ENCODE results near the gene VAMP8. TPM values are rescaled to one million over a fixed set of nuclear protein-coding genes. Genes with fewer than 3 reads are reported as not detected.

VAMP8 gene
- total RNA-seq, 1 experiment from 2014 or later, result 52.0 TPM

DNA sequence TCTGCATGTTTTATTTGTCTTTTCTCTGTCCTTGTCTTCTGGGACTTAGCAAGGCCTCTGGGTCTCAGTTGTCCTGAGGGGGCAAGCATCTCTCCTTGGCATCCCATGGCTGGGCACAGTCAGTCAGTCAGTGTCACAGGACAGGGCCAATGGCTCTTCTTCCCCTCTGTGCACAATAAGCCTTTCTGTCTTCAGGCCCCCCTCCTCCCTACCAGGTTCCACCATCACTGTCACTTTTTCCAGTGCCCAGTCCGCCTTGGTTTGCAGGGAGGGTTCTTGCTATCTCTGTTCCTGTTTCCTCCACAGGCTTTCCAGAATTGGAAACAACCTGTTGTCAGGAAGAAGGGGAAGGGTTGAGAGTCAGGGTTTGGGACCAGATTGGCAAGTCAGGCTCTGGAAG is 5.1 kb downstream of the VAMP8 start:
- 0 out of 2 replicates have a peak, but pooled peaks cover 3% of the 10 kb centered on the region for H3K36me3 Mint-ChIP-seq
- DNase-seq (ENCODE audit: low spot score), result no peak
- ATAC-seq, result no peak
- H3K9me3 Mint-ChIP-seq, result no peaks in the 10 kb centered on the region
- H3K27ac Mint-ChIP-seq, result no peak overlapping the region
- TF ChIP-seq PREB (CRISPR knock-in tag; IDR thresholded peaks at IDR 0.05; ENCODE audit: borderline replicate concordance) (no peak), NR1H2 (CRISPR knock-in tag; IDR thresholded peaks at IDR 0.05) (no peak), ESRRA (CRISPR knock-in tag; IDR thresholded peaks at IDR 0.05; ENCODE audit: borderline replicate concordance) (no peak), ZNF317 (CRISPR knock-in tag; IDR thresholded peaks at IDR 0.05; ENCODE audit: borderline replicate concordance, low read depth) (no peak), STAT6 (CRISPR knock-in tag; conservative IDR thresholded peaks at IDR 0.05; ENCODE audit: low read depth) (no peak), OVOL2 (CRISPR knock-in tag; IDR thresholded peaks at IDR 0.05; ENCODE audit: borderline replicate concordance) (no peak), NR3C1 (CRISPR knock-in tag; conservative IDR thresholded peaks at IDR 0.05; ENCODE audit: low read depth) (no peak), IRF2 (CRISPR knock-in tag; IDR thresholded peaks at IDR 0.05; ENCODE audit: borderline replicate concordance, low read depth) (no peak)
- no peak overlapping the region for H3K4me3 Mint-ChIP-seq
- ChIA-PET POLR2A (no interaction called here), CTCF (no interaction called here)
- H3K27me3 Mint-ChIP-seq (ENCODE audit: low read depth), result peaks cover 36% of the 10 kb centered on the region
- peaks cover 38% of the 10 kb centered on the region for H3K4me1 Mint-ChIP-seq

DNA sequence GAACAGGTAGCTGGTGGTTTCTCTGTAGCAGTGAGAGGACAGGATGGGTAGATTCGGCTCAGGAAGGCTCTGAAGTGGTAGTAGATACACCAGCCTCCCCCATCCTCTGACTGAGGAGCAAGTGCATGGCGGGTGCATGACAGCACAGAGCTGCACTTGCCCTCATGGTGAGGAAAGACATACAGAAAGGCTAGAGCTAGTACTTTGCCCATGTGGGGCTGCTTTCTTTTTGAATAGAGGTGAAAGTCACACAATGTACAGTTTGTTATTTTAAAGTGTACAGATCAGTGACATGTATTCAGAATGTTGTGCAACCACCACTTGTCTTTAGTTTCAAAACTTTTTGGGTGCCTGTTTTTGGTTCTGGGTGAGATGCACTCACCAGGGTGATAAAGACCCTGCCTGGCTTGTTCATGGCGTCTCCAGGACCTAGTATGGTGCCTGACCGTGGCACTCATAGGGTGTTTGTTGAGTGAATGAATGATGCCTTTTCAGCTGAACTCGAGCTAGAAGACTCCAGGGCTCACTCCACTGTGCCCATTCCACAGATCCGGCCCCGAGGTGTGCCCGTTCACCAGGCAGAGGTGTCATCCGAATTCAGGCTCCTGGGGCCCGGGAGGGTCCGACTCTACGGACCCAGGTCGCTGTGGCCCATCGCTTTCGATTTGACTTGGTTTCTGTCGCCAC is 6.4 kb downstream of the VAMP8 start:
- Mint-ChIP-seq H3K4me1 (peaks cover 25% of the 10 kb centered on the region), H3K4me3 (peak overlapping the region; percentile 65), H3K27me3 (ENCODE audit: low read depth) (peaks cover 40% of the 10 kb centered on the region), H3K36me3 (0 out of 2 replicates have a peak, but pooled peaks cover 3% of the 10 kb centered on the region), H3K27ac (no peak overlapping the region), H3K9me3 (no peaks in the 10 kb centered on the region)
- POLR2A ChIA-PET, result no interaction called here
- CTCF ChIA-PET, result no interaction called here
- ATAC-seq (no peak), DNase-seq (ENCODE audit: low spot score) (no peak)
- TF ChIP-seq CBFB (CRISPR knock-in tag; IDR thresholded peaks at IDR 0.05; ENCODE audit: low read depth) (no peak), ZBTB21 (CRISPR knock-in tag; IDR thresholded peaks at IDR 0.05; ENCODE audit: borderline replicate concordance) (no peak), FOXP1 (CRISPR knock-in tag; IDR thresholded peaks at IDR 0.05; ENCODE audit: borderline replicate concordance) (no peak), GRHL2 (CRISPR knock-in tag; IDR thresholded peaks at IDR 0.05; ENCODE audit: insufficient replicate concordance, severe bottlenecking) (no peak), NFATC4 (CRISPR knock-in tag; IDR thresholded peaks at IDR 0.05) (no peak), ZNF263 (CRISPR knock-in tag; IDR thresholded peaks at IDR 0.05; ENCODE audit: low read depth) (no peak), AFF4 (CRISPR knock-in tag; IDR thresholded peaks at IDR 0.05; ENCODE audit: borderline replicate concordance) (no peak), CREM (CRISPR knock-in tag; IDR thresholded peaks at IDR 0.05) (no peak), SOX15 (CRISPR knock-in tag; IDR thresholded peaks at IDR 0.05) (no peak), FOXK1 (CRISPR knock-in tag; IDR thresholded peaks at IDR 0.05) (no peak), TCF7 (CRISPR knock-in tag; IDR thresholded peaks at IDR 0.05; ENCODE audit: low read depth) (no peak), ELF4 (CRISPR knock-in tag; IDR thresholded peaks at IDR 0.05; ENCODE audit: low read depth) (no peak), RORB (CRISPR knock-in tag; IDR thresholded peaks at IDR 0.05) (no peak), ZNF425 (CRISPR knock-in tag; conservative IDR thresholded peaks at IDR 0.05) (no peak)
- TF ChIP-seq, protein P1, sequence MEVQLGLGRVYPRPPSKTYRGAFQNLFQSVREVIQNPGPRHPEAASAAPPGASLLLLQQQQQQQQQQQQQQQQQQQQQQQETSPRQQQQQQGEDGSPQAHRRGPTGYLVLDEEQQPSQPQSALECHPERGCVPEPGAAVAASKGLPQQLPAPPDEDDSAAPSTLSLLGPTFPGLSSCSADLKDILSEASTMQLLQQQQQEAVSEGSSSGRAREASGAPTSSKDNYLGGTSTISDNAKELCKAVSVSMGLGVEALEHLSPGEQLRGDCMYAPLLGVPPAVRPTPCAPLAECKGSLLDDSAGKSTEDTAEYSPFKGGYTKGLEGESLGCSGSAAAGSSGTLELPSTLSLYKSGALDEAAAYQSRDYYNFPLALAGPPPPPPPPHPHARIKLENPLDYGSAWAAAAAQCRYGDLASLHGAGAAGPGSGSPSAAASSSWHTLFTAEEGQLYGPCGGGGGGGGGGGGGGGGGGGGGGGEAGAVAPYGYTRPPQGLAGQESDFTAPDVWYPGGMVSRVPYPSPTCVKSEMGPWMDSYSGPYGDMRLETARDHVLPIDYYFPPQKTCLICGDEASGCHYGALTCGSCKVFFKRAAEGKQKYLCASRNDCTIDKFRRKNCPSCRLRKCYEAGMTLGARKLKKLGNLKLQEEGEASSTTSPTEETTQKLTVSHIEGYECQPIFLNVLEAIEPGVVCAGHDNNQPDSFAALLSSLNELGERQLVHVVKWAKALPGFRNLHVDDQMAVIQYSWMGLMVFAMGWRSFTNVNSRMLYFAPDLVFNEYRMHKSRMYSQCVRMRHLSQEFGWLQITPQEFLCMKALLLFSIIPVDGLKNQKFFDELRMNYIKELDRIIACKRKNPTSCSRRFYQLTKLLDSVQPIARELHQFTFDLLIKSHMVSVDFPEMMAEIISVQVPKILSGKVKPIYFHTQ (CRISPR knock-in tag; IDR thresholded peaks at IDR 0.05), result no peak
